ENCODE data around the gene ABHD14A. TPM values are rescaled to one million over a fixed set of nuclear protein-coding genes. Genes with fewer than 3 reads are reported as not detected.

ABHD14A gene
- total RNA-seq, 2 experiments from 2014 or later = 7.5 to 8.9 TPM

DNA sequence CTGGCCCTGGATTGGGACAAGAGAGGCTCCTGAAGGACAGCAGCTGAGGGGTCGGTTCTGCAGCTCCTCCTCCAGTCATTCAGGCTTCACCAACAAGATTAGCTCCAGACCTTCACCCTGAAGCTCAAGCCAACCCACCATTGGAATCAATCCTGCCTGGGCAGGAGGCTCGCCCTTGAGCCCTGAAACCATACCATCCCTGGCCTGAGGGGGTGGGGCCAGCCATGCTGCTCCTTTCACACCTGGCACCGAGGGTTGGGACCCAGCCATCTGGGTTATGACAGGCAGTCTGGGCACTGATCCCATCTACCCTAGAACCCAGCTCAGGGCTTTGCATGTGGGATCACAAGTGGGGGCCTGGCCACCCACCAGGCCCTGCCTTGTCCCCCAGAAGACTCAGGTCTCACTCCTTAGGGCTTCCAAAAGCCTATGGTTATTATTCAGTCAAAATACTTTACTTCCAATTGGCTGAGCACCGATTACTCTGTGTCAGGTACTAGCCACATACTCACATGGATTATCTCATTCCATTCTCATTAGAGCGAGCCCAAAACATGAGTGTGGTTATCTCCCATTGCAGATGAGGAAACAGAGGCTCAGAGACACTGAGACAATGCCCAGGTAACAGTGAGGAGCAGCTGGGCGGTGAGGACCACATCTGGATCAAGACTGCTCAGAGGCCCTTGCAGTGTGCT lies 4.1 kb upstream of the ABHD14A start:
- BruUV-seq (replicated peaks) = no TSS peak
- Histone ChIP-seq H4K20me1 (ENCODE audit: insufficient read depth, low read length) (no peaks in the 10 kb centered on the region), H3K9me3 (ENCODE audit: low read length) (no peaks in the 10 kb centered on the region), H3K4me1 (ENCODE audit: insufficient read depth, low read length, poor library complexity, severe bottlenecking) (peaks cover 26% of the 10 kb centered on the region), H3K4me2 (ENCODE audit: low read length) (no peak overlapping the region), H2AFZ (ENCODE audit: low read length) (no peak overlapping the region), H3K9me2 (ENCODE audit: insufficient read depth, low read length) (no peaks in the 10 kb centered on the region), H3K4me3 (ENCODE audit: low read depth, low read length, poor library complexity, severe bottlenecking) (no peak overlapping the region), H3K27ac (ENCODE audit: low read depth, low read length, poor library complexity, severe bottlenecking) (no peak overlapping the region), H3K79me2 (ENCODE audit: insufficient read depth, low read depth, low read length) (no peaks in the 10 kb centered on the region), H3K36me3 (ENCODE audit: insufficient read depth, low read length) (no peaks in the 10 kb centered on the region)
- ChIA-PET POLR2A (interaction anchor here (0.6 kb wide), 1 partner anchor 177 kb away, joined by 3 read pairs; no protein-coding TSS in a partner anchor), CTCF (ENCODE audit: unreplicated experiment) (no interaction called here)
- TF ChIP-seq EZH2phosphoT487 (IDR thresholded peaks at IDR 0.05; ENCODE audit: borderline replicate concordance, low read depth, low read length) = no peak
- TF ChIP-seq, protein P1, sequence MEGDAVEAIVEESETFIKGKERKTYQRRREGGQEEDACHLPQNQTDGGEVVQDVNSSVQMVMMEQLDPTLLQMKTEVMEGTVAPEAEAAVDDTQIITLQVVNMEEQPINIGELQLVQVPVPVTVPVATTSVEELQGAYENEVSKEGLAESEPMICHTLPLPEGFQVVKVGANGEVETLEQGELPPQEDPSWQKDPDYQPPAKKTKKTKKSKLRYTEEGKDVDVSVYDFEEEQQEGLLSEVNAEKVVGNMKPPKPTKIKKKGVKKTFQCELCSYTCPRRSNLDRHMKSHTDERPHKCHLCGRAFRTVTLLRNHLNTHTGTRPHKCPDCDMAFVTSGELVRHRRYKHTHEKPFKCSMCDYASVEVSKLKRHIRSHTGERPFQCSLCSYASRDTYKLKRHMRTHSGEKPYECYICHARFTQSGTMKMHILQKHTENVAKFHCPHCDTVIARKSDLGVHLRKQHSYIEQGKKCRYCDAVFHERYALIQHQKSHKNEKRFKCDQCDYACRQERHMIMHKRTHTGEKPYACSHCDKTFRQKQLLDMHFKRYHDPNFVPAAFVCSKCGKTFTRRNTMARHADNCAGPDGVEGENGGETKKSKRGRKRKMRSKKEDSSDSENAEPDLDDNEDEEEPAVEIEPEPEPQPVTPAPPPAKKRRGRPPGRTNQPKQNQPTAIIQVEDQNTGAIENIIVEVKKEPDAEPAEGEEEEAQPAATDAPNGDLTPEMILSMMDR (conservative IDR thresholded peaks at IDR 0.05; ENCODE audit: low read length) = no peak
- DNase-seq (ENCODE audit: low spot score) = no peak
- intact Hi-C loops (cut with micrococcal nuclease; ENCODE audit: unreplicated experiment) = no loop called here

GRCh38 chr3:51971350-51971749 lies 3.5 kb upstream of the ABHD14A start:
- Histone ChIP-seq H3K36me3 (ENCODE audit: insufficient read depth, low read length) (no peaks in the 10 kb centered on the region), H3K9me3 (ENCODE audit: low read length) (no peaks in the 10 kb centered on the region), H3K4me2 (ENCODE audit: low read length) (no peak overlapping the region), H3K4me3 (ENCODE audit: low read depth, low read length, poor library complexity, severe bottlenecking) (no peak overlapping the region), H3K79me2 (ENCODE audit: insufficient read depth, low read depth, low read length) (no peaks in the 10 kb centered on the region), H4K20me1 (ENCODE audit: insufficient read depth, low read length) (no peaks in the 10 kb centered on the region), H3K27ac (ENCODE audit: low read depth, low read length, poor library complexity, severe bottlenecking) (no peak overlapping the region), H2AFZ (ENCODE audit: low read length) (no peak overlapping the region), H3K9me2 (ENCODE audit: insufficient read depth, low read length) (no peaks in the 10 kb centered on the region), H3K4me1 (ENCODE audit: insufficient read depth, low read length, poor library complexity, severe bottlenecking) (peaks cover 29% of the 10 kb centered on the region)
- DNase-seq (ENCODE audit: low spot score) = no peak
- TF ChIP-seq EZH2phosphoT487 (IDR thresholded peaks at IDR 0.05; ENCODE audit: borderline replicate concordance, low read depth, low read length) = no peak
- TF ChIP-seq, protein P1 (conservative IDR thresholded peaks at IDR 0.05; ENCODE audit: low read length) = no peak
- CTCF ChIA-PET (ENCODE audit: unreplicated experiment) = no interaction called here
- BruUV-seq (replicated peaks) = no TSS peak
- POLR2A ChIA-PET = no interaction called here
- intact Hi-C loops (cut with micrococcal nuclease; ENCODE audit: unreplicated experiment) = no loop called here

Data from OCI-LY7 (cell line).